Mucosa of gallbladder (tissue), 1 donor: Measurements from ENCODE around the gene PSMB7. TPM values are rescaled to one million over a fixed set of nuclear protein-coding genes. Genes with fewer than 3 reads are reported as not detected.

Source experiments
- DNase-seq: peaks from one replicate; pipeline ENCODE4 v3.0.0-alpha.2; 2020; ENCODE audit warnings: low spot score
- total RNA-seq: library from RNA; stranded (reverse); gene quantifications from one replicate; pipeline ENCODE4 v1.2.1, GENCODE V29; 2021
- donor health status: DM: no; HTN: no; CAD: no.

The PSMB7 gene
- total RNA-seq, 1 donor from 2014 or later = 86.1 TPM

- DNase-seq = no peak
Observed at GRCh38 chr9:124384210-124384609, 31.0 kb downstream of the PSMB7 start.

GRCh38 chr9:124381170-124381945, 33.9 kb downstream of the PSMB7 start:
- DNase-seq = no peak

DNA sequence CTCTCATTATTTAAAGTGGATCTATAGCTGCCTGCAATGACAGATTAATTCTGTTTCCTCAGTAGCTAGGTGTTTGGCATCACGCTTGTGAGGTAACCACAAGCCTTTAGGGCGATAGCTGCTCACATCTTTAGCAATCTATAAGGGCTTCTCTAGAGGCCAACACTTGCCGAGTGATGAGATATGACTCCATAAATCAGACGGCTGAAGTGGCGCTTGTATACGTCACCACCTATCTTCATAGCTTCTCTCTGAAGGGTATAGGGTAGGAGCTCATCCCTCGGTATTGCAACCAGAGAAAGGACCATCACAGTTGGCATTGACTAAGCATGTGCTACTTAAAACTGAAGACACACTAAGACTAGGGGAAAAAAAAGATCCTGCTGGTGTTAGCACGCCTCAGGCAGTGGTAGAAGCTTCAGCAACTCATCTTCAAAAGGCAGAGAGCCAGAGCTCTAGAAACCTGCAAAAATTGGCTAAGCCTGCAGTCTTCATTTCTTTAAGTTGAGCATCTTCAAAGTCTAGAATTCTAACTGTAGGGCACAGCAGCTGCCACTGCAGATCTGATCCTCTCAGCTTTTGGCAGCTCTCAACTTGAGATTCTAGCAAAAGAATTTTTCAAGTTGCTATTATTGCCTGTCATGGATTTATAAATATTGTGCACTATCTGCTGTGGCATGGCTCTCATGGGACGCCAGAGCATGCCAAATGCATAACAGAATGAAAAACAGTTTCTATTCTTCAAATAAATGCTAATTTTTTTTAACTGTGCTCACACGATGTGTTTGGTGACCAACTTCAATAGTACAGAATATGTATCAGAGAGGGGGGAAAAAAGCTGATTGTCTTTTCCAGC, 37.5 kb downstream of the PSMB7 start:
- DNase-seq = no peak

GRCh38 chr9:124376329-124376728, 38.9 kb downstream of the PSMB7 start:
- no peak for DNase-seq

DNA sequence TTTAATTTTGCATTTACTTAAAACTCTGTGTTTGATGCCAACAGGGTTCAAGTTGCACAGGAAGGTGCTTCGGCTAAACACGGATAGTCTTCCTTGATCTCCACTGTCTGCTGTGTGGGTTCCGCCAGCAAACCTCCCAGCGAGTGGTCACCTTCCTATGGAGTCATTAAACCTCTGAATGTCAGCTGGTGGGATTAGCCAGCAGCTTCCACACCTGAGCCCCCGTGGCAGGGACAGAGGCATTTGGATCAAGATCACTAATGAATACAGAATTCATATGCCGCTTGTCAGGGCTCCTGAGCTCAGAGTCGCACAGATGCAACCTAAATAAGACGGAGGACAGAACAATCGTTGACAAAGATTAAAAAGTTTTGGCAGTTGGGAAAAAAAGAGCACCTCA, 39.5 kb downstream of the PSMB7 start:
- no peak for DNase-seq

GRCh38 chr9:124373851-124374250, 41.4 kb downstream of the PSMB7 start:
- no peak for DNase-seq

DNA sequence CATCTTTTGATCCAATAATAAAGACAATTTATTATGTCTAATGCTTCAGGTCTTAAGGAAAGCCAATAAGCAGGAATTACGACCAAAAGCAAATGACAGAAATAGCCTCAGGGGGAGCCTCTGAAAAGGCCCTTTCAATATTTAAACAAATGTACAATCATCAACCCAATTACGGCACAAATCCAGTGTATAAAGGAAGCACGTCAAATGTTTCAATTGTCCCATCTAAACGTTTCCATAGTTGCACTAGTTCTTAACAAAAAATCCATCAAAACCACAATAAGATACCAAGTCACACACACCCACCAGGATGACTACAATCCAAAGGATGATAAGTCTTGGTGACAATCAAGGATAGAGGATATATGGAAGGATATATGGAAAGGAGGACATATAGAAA, 41.9 kb downstream of the PSMB7 start:
- DNase-seq = no peak

DNA sequence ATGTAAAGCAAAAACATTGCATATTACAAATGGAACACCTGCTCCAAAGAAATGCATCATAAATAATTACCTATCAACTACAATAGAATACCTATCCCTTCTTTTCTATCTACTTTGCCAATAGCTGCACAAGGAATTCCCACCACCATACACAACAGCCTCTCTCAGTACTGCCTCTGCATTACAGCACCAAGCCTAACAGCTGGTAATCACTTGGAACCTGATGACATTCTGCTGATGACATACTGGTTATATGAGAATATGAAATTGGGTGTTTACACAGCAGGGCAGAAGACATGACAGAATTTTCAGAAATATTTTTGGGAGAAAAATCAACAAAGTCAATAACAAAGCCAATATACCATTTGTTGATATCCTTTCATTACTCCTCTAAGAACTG, 43.2 kb downstream of the PSMB7 start:
- no peak for DNase-seq

DNA sequence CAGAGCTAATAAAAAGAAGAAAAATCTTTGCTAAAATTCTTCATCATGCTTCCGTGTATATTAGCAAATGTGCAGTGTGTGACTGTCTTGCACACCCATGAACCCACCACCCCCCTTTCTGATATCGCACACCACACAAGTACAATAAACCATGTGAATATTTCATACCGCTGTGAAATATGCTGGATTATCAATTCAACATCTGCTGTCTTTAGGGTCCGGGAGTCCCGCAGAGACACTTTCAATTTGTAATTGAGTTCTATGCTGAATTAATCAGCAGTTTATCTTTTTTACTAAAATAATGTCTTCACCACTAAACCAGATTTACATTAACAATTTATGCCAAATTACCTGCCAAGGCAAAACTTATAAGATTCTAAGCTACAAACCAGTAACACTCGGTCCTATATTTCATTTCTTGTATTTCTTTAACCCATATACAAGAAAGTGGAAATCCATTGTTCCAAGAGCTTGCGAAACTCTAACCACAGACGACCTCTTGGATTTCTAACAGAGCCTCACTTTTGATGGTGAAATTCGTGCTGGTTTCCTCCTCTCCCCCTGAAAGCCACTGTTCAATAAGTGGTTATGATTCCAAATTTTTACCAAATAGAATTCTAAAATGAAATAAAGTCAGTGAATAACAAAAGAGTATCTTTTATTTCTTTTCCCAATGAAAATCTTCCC, 44.2 kb downstream of the PSMB7 start:
- no peak for DNase-seq

- no peak for DNase-seq
Observed at GRCh38 chr9:124369231-124369797, 45.9 kb downstream of the PSMB7 start.

- no peak for DNase-seq
Observed at GRCh38 chr9:124368692-124369091, 46.5 kb downstream of the PSMB7 start.

DNA sequence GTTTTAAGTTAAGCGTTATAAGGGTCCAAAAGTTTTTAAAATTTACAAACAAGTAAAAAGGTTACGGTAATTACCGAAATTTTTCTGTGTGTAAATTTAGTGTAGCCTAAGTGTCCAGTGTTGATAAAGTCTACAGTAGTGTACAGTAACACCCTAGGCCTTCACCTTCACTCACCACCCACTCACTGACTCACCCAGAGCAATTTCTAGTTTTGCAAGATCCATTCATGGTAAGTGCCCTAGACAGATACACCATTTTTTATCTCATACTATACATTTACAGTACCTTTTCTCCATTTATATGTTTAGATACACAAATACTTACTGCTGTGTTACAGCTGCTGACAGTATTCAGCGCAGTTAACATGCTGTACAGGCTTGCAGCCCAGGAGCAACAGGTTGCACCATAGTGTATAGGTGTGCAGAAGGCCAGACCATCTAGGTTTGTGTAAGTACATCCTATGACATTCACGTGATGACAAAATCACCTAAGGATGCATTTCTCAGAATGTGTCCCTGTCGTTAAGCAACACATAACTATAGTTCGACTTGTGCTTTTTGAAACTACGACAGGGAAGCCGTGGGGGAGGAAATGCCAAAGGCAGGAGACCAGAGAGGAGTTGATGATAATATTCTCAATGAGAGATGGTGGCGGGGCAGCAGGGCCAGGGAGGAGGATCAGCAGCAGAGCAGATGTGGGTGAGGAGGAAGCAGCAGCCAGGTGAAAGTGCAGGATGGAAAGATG, 48.6 kb downstream of the PSMB7 start:
- no peak for DNase-seq

DNA sequence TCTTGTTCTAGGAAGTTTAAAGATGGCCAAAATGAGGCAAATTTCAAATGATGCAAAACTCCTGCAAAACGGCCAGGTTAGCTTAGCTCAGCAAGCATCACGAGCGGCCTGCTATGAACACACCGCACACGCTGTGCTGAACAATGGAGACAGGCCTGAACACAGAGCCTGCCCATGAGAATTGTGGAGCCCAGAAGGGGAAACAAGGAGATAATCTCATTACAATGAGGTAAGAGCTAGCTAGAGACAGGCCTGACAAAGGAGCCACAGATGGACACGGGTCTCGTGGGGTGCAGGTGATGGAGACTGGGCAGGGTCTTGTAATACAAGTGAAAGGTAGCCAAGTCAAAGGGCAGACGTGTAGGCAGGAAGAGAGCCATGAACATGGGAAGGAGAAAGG, 50.2 kb downstream of the PSMB7 start:
- no peak for DNase-seq

- no peak for DNase-seq
Observed at GRCh38 chr9:124364141-124364540, 51.1 kb downstream of the PSMB7 start.

- no peak for DNase-seq
Observed at GRCh38 chr9:124363326-124364096, 51.7 kb downstream of the PSMB7 start.

- no peak for DNase-seq
Observed at GRCh38 chr9:124361128-124361527, 54.1 kb downstream of the PSMB7 start.

DNA sequence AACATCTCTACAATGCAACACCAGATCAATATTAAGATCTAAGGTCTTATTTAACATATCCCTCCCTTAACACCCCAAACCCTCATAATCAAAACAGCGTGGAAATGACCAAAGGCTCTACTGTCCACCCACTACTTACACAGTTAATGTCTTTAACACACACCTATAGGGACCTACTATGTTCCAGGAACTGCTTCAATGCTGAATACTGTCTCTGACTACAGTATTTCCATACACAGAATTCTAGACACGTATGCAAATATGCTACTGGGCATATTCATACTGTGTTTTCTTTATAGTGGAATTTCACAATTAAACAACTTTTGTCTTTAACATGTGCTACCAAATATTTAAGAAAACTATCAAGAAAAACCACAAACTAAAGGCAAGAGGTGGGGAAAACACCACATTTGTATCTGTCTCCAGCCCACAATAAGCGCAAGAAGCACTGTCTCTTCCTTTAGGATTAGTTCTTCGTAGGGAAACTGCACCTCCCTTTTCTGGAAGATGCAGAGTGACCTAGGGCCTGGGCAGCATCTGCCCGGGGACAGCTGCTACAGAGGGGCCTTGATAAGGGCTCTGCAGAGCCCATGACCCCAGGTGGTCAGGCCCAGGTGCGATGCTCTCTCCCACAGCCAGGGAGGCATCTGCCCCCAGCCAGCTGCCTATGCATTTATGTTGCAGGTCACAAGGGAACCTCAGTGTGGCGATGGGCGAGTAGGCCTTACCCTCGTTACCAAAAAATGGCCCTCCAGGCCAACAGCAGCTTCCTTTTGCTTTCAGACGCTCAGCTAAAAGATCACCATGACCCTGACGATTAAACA, 55.2 kb downstream of the PSMB7 start:
- no peak for DNase-seq

GRCh38 chr9:124359426-124359825, 55.8 kb downstream of the PSMB7 start:
- no peak for DNase-seq

- no peak for DNase-seq
Observed at GRCh38 chr9:124358631-124359030, 56.6 kb downstream of the PSMB7 start.
